Hematopoietic multipotent progenitor cell treated with erythropoietin and hydrocortisone succinate and interleukin-3 and kit ligand, for 15 days (in vitro differentiated cells): ENCODE results near the gene INAFM2.

Experiments used
- DNase-seq: peaks from one replicate; pipeline ENCODE4 v3.0.0-alpha.2; 2015; ENCODE audit warnings: low spot score

Gene INAFM2

DNA sequence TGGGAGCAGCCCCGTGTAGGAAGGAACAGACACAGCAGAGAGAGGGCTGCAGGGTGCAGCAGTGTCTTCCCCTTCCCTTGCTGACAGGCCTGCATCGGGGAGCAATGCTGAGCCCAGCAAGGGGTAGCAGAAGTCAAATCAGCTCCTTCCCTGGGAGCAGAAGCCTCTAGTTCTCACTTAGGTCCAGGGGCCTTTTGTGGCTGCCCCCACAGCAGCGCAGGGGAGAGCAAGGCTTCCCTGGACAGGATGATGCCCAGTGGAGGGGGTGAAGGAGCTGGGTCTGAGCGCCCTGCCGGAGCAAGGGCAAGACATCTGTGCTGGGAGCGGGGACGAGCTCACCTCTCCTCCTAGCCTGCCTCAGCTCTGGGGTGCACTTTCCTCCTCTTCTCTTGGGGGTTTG, 16.6 kb upstream of the INAFM2 start:
- no peak for DNase-seq

DNA sequence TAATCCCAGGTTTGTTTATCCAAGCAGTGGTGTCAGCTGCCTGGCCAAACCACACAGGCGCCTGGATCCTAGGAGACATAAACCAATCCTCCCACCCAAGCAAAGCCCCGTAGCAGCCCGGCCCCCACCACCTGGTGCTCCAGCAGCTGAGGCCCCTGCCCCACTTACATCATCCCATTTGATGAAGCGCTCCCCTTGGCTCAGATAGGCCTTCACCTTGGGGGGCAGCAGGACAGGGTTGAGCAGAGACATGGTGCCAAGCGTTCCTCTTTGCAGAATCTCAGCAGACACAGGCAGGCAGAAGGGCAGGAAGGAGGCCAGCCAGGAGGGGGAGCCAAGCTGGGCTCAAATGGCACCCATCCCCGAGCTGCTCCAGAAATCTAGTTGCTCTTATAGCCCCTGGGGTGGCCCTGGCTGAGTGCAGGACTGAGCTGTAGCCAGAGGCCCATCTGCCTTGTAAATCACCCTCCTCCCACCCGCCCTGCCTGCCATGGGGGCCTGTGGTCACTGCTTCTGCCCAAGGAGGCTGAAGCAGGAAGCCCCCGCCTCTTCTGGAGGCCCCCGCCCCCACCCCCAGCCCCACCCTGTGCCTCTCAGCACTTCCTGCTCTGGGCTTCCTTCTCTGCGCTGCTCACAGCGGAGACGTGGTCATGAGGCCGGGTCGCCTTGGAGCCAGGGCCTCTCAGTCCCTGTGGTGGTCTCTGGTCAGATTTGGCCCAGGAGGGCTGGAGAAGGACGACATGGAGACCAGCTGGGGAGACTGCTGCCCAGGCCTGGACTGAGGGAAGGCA, 15.9 kb upstream of the INAFM2 start, which contains the start of gene PLCB2:
Gene PLCB2, minus strand, starts transcription at position 515 of the 791 bp plus-strand sequence. Its CDS starts 263 bp downstream, at position 252.
- DNase-seq: no peak

DNA sequence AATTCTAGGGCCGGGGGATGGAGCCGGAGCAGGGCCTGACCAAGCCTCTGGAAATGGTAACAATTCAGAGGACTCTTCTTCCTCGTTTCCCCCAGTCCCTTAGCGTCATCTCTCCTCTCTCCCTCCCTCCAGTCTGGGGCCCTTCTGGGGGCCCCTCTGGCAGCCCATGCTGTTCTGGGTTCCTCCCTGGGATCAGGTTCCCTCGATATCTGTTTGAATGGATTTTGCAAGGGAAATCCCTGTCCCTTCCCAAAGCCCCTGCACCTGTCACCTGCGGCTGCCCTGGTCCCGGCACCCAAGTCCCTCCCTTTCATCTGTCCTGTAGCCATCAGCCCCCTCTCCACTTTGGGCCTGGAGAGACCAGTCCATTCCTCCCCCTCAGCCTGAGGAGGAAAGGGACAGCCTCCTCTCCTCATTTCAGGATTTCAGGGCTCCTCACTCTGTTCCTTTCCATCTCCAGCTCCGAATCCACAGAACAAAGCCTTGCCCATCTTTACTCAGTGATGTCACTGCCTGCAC, 14.1 kb upstream of the INAFM2 start:
- no peak for DNase-seq

DNA sequence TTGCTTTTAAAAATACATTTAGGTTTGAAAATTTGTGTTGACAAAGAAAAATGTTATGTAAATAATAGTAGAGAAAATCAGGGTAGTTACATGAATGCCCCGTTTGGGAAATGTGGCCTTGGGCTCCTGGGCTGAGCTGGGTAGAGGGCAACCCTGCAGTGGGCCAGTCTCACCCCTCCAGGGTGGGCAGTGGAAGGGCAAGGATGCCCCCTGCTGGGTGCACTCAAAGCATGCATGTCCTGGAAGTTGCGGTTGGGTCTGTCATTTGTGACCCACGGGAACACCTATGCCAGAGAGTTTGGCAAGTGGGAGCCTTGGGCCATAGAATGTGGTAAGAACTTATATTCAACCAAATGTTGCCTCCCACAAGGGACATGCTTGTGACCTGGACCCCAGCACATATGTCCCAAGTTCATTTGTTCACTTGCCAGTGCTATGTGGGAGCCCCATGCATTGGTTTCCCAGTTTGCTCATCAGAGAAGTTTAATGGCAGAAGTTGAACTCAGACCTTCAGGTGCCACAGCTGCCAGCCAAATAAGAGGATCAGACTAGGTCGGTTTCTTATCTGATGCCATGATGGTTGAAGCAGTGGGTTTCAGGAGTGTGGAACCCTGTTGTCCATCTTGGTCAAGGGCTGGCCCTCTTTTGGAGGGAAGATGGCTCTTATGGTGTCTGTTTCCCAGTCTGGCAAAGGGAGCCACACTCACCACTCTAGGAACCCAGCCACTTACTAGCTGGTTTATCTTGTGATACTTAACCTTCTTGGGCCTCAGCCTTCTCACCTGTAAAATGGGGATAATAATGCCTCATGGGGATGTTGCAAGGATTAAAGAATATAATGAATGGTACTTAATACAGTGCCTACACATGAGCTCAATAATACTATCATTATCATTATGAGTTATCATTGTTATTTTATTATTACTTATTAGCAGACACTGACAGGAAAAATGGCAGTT, 13.2 kb upstream of the INAFM2 start:
- no peak for DNase-seq

DNA sequence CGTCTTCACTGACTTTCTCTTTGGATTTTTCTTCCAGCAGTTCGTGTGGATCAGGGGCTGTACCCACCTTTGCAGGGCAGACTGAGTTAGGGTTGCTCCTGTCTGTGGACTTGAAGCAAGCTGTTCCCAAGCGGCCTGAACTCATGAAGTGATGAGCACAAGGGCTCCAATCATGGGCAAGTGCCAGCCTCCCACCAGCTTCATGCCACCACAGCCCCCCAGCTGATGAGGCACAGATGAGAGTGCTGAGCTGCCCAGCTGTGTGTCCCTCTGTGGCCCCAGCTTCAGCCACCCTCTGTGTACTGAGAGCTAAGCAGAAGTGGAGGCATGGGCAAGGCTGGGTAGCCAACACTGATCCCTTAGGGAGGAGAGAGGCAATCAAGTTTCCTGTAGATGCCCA, 12.5 kb upstream of the INAFM2 start:
- no peak for DNase-seq

DNA sequence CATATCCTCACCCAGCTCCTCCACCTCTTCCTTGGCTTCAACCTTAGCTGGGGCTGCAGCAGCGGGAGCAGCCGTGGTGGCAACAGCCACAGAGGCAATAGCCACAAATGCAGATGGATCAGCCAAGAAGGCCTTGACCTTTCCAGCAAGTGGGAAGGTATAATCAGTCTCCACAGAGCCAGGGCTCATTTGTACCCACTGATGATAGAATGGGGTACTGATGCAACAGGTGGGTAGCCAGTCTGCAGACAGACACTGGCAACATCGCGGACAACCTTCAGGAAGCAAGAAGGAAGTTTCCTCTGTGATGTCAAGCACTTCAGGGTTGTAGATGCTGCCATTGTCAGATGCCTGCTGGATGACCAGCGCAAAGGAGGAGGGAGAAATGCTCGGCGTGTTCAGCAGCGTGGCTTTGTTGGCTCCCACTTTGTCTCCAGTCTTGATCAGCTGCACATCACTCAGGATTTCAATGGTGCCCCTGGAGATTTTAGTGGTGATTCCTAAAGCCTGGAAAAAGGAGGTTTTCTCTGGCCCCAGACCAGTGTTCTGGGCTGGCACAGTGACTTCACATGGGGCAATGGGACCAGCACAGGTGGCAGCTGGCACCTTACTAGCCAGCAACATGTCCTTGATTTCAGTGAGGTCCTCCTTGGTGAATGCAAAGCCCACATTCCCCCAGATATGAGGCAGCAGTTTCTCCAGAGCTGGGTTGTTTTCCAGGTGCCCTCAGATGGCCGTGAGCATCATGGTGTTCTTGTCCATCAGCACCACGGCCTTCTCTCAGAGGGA, 10.9 kb upstream of the INAFM2 start:
- no peak for DNase-seq

DNA sequence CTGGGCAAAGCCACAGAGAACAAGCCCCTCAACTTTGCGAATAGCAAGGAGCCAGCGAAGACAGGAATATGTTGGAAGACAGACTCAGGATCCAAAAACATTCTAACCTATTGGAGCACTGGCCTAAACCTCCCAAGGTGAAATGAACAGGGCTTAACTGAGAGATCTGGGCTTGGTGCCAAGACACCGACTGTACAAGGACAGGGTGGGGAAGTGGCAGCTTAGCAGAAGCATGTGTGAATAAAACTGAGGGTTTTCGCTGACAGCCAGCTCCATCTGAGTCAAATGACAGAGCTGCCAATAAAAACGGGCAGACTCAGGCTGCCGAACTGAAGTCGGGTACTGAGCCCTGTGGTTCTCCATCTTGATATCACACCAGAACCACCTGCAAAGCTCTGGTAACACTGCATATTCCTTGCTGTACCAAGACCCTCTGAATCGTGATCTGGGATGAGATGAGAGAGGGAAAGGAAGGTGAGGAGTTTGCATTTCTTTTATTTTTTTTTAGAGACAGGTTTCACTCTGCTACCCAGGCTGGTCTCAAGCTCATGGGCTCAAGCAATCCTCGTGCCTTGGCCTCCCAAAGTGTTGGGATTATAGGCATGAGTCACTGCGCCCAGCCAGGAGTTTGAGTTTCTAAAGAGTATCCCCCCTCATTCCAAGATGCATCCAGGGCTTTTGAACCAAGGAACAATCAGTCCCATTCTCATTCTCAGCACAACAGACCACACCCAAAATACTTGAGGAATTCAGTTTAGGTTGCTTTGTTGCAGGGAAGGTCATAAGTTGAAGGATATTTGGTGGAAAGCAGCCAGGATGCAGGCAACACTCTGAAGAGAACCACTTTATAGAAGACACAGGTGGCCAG, 9.7 kb upstream of the INAFM2 start:
- no peak for DNase-seq

DNA sequence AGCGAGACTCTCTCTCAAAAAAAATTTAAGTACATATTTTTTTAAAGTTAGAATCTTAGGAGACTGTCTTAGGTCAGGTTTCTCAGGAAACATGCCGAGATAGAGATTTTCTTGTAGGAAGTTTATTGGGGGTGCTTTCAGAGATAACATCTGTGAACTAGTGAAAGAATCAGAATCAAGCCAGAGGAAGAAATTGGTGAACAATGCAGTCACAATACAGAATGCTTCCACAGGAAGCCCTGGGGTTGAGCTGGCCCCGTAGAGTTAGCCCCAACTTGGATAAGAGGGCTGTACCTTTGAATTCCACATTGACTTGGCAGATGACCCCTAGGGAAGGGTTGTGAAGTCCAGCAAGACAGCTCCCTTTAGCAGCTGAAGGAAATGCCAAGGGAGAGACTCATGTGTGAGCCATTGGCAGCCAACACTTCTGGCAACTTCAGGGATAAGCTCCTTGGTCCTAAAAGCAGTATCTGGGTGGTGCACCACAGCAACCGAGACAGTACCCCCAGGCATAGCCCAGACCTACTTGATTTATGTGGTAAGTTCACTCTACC, 8.7 kb upstream of the INAFM2 start:
- no peak for DNase-seq

DNA sequence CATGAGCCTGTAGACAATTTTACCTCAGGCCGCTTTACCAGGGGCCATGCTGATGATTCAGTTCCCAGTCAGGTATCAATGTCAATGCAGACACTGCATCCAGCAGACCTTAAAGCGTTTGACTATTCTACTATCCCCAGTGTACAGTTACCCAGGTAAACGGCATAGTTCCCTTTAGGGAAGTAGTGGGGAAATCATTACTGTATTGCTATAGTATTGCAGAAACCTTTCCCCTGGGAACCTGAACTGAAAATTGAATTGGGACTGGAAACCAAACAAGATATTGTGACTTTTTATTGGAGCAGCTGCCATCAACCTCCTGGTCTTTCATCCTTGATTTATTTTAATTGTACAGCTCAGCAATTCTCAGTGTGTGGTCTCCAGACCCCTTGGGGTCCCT, 6.6 kb upstream of the INAFM2 start:
- DNase-seq: no peak

DNA sequence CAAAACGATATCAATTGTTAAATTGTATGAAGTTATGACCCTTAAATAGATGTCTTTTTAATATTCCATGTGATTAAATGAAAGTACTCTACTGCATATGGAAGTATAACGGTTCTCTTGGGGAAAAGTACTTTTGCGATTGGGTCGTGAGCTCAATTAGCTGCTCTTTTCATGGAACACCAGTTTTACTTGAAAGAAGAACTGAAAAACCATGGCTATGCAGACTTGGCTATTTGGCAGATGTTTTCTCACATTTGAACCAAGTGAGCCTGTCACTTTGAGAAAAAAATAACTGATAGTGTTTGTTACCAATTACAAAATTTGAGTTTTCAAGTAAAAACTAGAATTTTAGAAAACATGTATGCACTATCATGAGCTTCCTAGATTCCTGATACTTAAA, 5.9 kb upstream of the INAFM2 start:
- no peak for DNase-seq

DNA sequence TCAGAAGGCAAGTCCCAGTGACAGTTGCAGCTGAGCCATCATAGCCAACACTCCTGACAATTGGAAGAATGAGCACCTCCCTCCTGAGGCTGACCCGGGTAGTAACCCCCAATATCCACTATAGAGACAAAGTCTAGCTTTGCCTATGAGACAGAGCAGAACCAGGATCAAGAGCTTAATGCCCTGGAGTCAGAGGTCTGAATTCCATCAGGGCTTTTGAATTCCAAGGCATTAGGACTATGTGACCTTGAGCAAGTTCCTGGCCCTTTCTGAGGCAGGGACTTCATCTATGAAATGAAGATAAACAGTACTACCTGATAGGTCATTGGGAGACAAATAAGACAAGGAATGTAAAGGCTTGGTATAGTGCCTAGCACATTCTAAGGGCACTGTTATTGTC, 3.1 kb upstream of the INAFM2 start:
- DNase-seq: no peak

DNA sequence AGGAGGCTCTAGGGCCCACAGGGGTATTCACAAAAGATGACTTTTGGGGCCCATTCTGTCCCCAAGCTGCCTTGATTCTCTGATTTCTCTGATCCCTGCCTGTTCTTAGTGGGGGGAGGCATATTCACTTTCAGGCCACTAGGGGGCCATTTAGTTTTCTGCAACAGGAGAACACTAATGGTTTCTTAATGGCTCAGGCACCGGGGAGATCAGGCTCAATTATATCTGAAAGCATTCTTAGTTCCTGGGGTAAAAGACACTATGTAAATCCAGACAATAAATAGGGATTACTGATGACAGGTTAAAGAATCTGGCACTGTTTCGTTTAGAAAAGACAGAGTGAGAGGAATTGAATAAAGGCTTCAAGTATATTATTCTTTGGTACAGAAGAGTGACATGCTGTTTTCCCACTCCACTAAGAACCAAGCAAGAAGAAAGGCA, 2.5 kb upstream of the INAFM2 start:
- peak; percentile 80 for DNase-seq

DNA sequence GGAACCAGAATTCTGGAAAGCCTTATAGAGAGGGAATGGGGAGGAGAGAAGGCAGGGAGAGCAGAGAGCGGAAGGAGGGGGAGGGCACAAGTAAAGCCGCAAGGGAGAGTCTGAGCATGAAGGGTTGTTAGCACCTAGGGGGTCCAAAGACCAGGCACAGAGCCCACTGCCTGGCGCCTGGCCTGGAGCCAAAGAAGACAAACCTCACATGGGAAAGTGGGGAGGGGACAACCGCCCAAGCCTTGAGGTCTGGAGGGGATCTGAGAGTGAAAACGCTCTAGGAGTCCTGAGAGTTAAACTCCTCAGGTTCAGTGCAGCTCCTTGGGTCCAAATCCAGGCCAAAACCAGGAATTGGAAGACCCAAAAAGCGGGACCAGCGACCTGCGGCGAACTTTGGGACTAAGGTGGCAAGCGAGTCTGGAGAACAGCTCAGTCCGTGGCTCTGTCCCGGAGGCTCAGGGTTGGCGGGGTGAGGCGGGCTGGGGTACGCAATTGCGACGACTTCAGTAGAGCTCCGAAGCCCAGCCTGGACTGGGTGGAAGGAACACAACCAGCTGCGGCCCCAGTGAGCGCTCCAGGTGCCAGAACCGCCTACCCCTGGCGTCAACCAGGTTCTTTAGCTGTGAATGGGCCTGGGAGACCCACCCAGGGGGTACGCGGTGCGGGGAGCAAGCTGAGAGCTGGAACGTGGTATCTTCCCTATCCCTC, 807 bp upstream of the INAFM2 start:
- DNase-seq: no peak

DNA sequence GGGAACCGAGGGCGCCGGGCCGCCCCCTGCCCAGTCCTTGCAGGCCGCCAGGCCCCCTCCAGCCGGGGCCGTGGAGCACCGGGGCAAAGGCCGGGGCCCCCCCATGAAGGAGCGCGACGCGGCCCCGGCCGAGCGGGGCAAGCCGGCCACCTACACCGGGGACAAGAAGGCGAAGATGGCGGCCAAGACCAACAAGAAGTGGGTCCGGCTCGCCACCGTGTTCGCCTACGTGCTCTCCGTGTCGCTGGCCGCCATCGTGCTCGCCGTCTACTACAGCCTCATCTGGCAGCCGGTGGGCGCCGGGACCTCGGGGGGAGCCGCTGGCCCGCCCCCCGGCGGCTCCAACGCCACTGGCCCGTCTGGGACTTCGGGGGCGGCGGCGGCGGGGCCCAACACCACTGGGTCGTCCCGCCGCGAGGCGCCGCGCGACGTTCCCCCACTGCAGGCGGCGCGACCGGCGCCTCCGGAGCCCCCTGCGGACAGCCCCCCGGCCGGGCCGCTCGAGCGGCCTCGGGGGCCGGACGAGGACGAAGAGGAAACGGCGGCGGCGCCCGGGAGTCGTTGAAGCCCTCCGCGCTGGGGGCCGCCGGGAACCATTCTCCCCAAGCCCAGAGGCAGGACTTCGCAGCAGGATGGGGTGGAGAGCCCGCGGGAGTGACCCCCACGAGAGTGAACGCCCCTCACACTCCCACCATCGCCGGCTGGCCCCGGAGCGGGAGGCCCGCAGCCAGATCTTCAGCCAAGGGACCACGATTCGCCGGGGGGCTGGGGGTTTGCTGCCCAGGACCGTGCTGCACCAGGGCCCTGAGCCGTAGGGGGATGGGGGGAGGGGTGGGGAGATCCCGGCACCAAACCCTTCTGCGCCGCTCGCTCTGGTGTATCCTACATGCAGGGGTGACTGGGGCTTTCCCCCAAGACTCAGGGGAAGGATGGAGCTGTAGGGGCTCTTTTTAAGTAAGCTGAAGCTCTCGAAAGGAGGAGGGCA, 753 bp downstream of the INAFM2 start:
- DNase-seq: no peak

DNA sequence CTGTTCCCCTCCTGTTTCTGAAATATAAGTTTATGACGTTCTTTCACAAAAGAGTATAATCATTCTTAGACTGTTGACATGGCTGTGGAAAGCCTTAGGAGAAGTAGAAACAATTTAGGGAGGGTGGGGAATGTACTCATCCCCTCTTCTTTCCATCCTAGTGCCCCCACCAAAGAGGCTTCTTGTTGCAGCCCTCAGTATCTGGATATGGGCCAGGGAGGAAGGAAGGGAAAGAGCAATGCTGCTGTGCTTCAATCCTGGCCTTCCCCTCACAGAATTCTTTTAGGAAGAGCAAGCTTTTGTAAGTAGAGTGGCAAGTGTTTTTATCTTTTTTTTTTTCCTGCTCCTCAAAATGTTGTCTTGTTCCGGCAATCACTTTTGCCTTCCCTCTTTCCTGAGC, 1.7 kb downstream of the INAFM2 start:
- DNase-seq: no peak

DNA sequence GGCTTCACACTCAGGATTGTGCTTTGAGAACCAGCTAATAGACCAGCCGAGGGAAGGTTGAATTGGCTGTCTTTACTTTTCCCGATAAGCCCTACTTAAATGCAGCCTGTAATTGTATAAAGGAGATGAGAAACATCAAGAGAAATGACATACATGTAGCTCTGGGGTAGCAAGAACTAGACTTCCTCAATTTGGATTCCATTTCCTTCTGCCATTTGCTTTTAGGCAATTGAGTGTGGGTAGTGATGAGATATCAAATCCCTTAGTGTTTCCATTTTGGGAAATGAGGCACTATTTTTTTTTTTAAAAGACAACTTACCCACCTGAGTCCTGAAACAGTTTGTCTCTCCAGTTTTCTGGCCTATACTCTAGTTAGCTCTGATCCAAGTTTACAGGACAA, 2.2 kb downstream of the INAFM2 start:
- DNase-seq: no peak

DNA sequence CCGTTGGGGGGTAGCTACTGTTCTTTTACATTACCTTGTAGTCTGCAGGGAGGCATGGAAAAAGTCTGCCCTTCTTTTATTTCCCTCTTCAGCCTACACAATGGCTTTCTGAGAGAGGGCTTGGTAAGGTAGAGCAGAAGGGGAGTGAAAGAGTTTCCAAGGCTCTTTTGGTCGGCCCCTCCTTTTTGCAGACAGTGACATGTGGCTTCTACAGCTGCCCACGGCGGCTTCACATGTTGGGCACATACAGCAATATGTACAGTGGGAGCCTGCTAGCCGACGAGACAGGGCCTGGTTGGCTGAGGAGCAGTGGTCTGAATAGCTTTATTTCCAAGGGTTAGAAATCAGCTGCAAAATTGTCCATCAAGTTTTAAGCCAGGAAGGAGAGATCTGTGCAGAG, 4.0 kb downstream of the INAFM2 start:
- no peak for DNase-seq

DNA sequence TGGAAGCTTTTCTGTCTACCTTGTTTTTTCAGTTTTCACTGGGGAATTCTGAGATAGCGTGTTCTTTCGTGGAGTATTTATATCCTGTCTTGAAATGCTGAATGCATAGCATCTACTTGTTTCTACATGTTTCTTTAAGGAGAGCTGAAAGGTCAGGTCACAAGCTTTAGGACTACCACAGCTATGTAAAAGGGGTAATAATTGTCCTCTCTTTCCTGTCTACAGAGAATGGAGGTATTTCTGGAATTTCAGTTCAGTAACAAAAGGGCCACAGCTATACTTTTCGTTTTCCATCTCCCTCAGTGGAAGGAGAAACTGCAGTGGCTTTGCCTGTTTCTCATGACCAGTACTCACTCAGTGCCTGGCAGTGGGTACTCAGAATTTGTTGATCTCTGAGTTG, 4.7 kb downstream of the INAFM2 start:
- DNase-seq: no peak

DNA sequence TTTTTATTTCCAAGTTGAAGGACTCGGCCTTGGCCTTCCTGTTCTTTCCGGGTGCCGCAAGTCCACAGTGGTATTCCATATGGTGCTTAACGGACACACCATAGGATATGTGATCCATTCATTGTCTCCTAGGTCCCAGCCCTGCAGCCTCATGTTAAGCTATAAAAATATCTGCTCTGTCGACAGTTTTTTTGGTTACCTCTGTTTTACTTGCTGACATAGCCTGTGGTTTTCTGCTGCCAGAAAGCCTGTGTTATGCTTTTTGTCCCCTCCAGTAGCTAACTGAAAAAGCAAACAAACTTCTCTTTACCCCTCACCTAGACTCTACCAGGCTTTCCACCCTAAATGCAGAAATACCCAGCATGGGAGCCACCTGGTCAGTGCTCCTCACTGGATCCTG, 5.3 kb downstream of the INAFM2 start:
- no peak for DNase-seq
